GM19023 (cell line): ENCODE results near the gene TMPRSS13.
"Not testable (repeated sequence)": the region's sequence is repeated elsewhere in the genome, so short reads cannot be mapped to it uniquely, and the experiment has no call there.

ENCODE experiments used
- ATAC-seq: cut with Tn5 transposase; IDR thresholded peaks from one replicate; pipeline ENCODE4 v1.9.1; 2021; ENCODE audit warnings: mild to moderate bottlenecking, moderate library complexity; ENCODE audit not compliant: unreplicated experiment

TMPRSS13 gene

GRCh38 chr11:117874253-117874909 is 54.8 kb downstream of the TMPRSS13 start:
- no peak for ATAC-seq

- no peak for ATAC-seq
These were observed 55.4 kb downstream of the TMPRSS13 start for GRCh38 chr11:117873828-117874125.

- ATAC-seq: no peak
These were observed 56.0 kb downstream of the TMPRSS13 start for GRCh38 chr11:117872975-117873827.

- ATAC-seq: no peak
These were observed 56.7 kb downstream of the TMPRSS13 start for GRCh38 chr11:117872420-117872961.

- no peak for ATAC-seq
These were observed 57.4 kb downstream of the TMPRSS13 start for GRCh38 chr11:117871784-117872183.

- ATAC-seq: no peak
These were observed 58.0 kb downstream of the TMPRSS13 start for GRCh38 chr11:117871160-117871559.

- ATAC-seq: no peak
These were observed 58.9 kb downstream of the TMPRSS13 start for GRCh38 chr11:117870103-117870952.

GRCh38 chr11:117869604-117870003 is 59.6 kb downstream of the TMPRSS13 start:
- no peak for ATAC-seq

- ATAC-seq: no peak
These were observed 60.2 kb downstream of the TMPRSS13 start for GRCh38 chr11:117868815-117869561.

GRCh38 chr11:117868088-117868487 is 61.1 kb downstream of the TMPRSS13 start:
- ATAC-seq: no peak

GRCh38 chr11:117866526-117866925 is 62.7 kb downstream of the TMPRSS13 start:
- ATAC-seq: no peak

- ATAC-seq: not testable (repeated sequence)
These were observed 63.7 kb downstream of the TMPRSS13 start for GRCh38 chr11:117865546-117865945.

GRCh38 chr11:117863383-117863782 is 65.8 kb downstream of the TMPRSS13 start:
- no peak for ATAC-seq

GRCh38 chr11:117862753-117863152 is 66.4 kb downstream of the TMPRSS13 start:
- no peak for ATAC-seq

GRCh38 chr11:117862019-117862725 is 67.0 kb downstream of the TMPRSS13 start:
- no peak for ATAC-seq

- no peak for ATAC-seq
These were observed 67.8 kb downstream of the TMPRSS13 start for GRCh38 chr11:117861151-117862018.

GRCh38 chr11:117860139-117860538 is 69.1 kb downstream of the TMPRSS13 start:
- no peak for ATAC-seq

- no peak for ATAC-seq
These were observed 69.6 kb downstream of the TMPRSS13 start for GRCh38 chr11:117859488-117860112.
